ENCODE measurements around the gene CAPN10. TPM values are rescaled to one million over a fixed set of nuclear protein-coding genes. Genes with fewer than 3 reads are reported as not detected.
A peak's percentile ranks its signal among the peaks of the same experiment; 100 is the strongest.

The CAPN10 gene
- total RNA-seq, 4 donors from 2014 or later, result 41.9 to 118 (median 48.7) TPM

DNA sequence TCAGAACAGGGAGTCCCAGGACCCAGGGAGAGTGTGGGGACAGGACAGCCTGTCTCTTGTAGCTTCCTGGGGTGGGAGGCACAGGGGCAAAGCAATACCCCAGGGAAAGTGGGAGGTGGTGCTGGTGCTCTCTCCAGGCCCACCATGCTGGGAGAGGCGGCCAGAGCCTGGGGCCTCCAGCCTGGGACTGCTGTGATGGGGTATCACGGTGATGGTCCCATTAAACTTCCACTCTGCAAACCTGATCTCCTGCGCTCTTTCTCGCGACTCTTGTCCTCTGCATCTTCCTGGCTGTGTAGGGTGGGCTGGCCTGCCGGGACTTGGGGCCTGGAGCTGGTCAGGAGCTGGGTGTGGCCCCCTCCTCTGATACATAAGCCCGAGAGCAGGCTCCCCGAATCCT lies 8.0 kb upstream of the CAPN10 start:
- H3K36me3 ChIP-seq, result peaks cover 0 to 23% (median 4%) of the 10 kb centered on the region in 4 donors
- H3K27me3 ChIP-seq, result no peaks in the 10 kb centered on the region
- H3K4me1 ChIP-seq, result peaks cover 8 to 18% (median 12%) of the 10 kb centered on the region in 4 donors
- no peak overlapping the region for H3K4me3 ChIP-seq
- H3K9me3 ChIP-seq, result no peaks in the 10 kb centered on the region
- TF ChIP-seq POLR2A (IDR thresholded peaks at IDR 0.05) (no peak), EP300 (IDR thresholded peaks at IDR 0.05; ENCODE audit: low read depth) (no peak), POLR2AphosphoS5 (IDR thresholded peaks at IDR 0.05) (no peak)
- TF ChIP-seq, protein P1, sequence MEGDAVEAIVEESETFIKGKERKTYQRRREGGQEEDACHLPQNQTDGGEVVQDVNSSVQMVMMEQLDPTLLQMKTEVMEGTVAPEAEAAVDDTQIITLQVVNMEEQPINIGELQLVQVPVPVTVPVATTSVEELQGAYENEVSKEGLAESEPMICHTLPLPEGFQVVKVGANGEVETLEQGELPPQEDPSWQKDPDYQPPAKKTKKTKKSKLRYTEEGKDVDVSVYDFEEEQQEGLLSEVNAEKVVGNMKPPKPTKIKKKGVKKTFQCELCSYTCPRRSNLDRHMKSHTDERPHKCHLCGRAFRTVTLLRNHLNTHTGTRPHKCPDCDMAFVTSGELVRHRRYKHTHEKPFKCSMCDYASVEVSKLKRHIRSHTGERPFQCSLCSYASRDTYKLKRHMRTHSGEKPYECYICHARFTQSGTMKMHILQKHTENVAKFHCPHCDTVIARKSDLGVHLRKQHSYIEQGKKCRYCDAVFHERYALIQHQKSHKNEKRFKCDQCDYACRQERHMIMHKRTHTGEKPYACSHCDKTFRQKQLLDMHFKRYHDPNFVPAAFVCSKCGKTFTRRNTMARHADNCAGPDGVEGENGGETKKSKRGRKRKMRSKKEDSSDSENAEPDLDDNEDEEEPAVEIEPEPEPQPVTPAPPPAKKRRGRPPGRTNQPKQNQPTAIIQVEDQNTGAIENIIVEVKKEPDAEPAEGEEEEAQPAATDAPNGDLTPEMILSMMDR (IDR thresholded peaks at IDR 0.05), result no peak
- 96% methylated on average over 8 of the region's 8 CpGs; no CpG with 5 or more reads in 1 of the 2 donors for WGBS, 2 donors (ENCODE audit: low coverage in 1 of 2)
- H3K27ac ChIP-seq, result no peak overlapping the region
- intact Hi-C loops (cut with DNase I; ENCODE audit: low total_unique reads), result no loop called here
- DNase-seq, result no peak
- in situ Hi-C loops (cut with MboI; ENCODE audit: low pct_ligation_motif_present in 1 of 4, low pct_unique_long_range_greater_than_20kb in 1 of 4, low sequenced_read_pairs in 3 of 4), result no loop called here

DNA sequence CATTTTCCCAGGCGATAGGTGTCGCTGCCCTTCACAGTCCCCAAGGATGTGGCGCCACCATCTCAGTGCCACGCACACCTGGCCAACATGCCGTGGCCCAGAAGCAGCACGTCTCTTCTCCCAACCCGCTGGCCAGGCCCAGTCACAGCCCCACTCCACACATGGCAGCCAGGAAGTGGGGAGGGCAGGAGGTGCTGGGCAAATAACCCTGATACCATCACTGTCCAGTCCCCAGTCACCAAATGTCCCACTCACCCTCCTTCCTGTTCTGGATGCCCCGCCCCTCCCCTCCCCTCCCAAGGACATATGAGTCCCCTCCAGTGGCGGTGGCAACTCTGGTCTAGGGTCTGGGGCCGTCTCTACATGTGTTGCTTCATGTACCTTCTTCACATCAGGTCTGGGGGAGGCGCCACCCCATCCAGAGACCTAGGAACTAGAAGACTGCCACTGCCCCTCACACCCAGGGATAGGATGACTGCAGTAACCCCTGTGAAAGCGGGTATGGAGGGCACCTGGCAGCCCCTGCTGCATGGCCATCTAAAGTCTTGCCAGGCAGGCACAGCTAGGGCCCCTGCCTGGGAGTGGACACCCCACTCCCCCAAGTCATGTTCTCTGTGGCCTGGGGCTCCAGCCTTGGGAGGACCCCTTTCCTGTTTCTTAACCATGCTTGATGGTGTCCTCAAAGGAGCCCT lies 7.3 kb upstream of the CAPN10 start:
- intact Hi-C loops (cut with DNase I; ENCODE audit: low total_unique reads), result no loop called here
- no peak for DNase-seq
- Histone ChIP-seq H3K4me3 (no peak overlapping the region), H3K4me1 (peaks cover 8 to 19% (median 12%) of the 10 kb centered on the region in 4 donors), H3K36me3 (peaks cover 0 to 23% (median 4%) of the 10 kb centered on the region in 4 donors), H3K27me3 (no peaks in the 10 kb centered on the region), H3K9me3 (no peaks in the 10 kb centered on the region), H3K27ac (peak overlapping the region; percentile 23 to 69 (median 49))
- 91% methylated on average over 11 of the region's 12 CpGs; no CpG with 5 or more reads in 1 of the 2 donors for WGBS, 2 donors (ENCODE audit: low coverage in 1 of 2)
- TF ChIP-seq POLR2AphosphoS5 (IDR thresholded peaks at IDR 0.05) (no peak), EP300 (IDR thresholded peaks at IDR 0.05; ENCODE audit: low read depth) (no peak), POLR2A (IDR thresholded peaks at IDR 0.05) (no peak)
- TF ChIP-seq, protein P1 (IDR thresholded peaks at IDR 0.05), result no peak
- in situ Hi-C loops (cut with MboI; ENCODE audit: low pct_ligation_motif_present in 1 of 4, low pct_unique_long_range_greater_than_20kb in 1 of 4, low sequenced_read_pairs in 3 of 4), result no loop called here

- Histone ChIP-seq H3K4me1 (peaks cover 11 to 26% (median 18%) of the 10 kb centered on the region in 4 donors), H3K36me3 (peaks cover 0 to 21% (median 4%) of the 10 kb centered on the region in 4 donors), H3K9me3 (no peaks in the 10 kb centered on the region), H3K27me3 (no peaks in the 10 kb centered on the region), H3K27ac (peak overlapping the region; percentile 23 to 69 (median 49)), H3K4me3 (no peak overlapping the region)
- TF ChIP-seq POLR2AphosphoS5 (IDR thresholded peaks at IDR 0.05) (peak in 1 of 3 donors; percentile 39), EP300 (IDR thresholded peaks at IDR 0.05; ENCODE audit: low read depth) (no peak), POLR2A (IDR thresholded peaks at IDR 0.05) (no peak)
- TF ChIP-seq, protein P1 (IDR thresholded peaks at IDR 0.05), result peak; percentile 43 to 61 (median 52)
- in situ Hi-C loops (cut with MboI; ENCODE audit: low pct_ligation_motif_present in 1 of 4, low pct_unique_long_range_greater_than_20kb in 1 of 4, low sequenced_read_pairs in 3 of 4) (no loop called here), intact Hi-C loops (cut with DNase I; ENCODE audit: low total_unique reads) (no loop called here)
- 20 to 50% methylated on average over 2 to 27 of the region's 27 CpGs for WGBS, 2 donors (ENCODE audit: low coverage in 1 of 2)
- peak; percentile 84 for DNase-seq
Measured at GRCh38 chr2:240579771-240580614, 6.5 kb upstream of the CAPN10 start.

DNA sequence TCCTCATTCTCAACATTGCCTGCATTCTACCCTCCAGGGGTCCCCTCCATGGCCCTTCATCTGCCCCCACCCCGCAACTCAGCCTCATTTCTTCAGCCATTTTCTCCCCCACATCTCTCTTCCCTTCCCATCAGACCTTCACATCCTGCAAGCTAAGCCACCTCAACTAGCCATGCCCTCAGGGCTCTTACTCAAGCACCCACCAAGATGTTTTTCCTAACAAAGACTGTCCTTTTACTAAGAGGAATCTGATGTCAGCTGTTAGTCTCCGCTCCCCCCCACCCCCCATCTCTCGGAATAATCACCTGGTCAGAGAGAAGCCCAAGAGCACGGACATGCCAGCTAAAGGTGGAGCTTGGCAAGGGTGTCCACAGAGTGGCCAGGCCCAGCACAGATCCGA lies 4.7 kb upstream of the CAPN10 start:
- intact Hi-C loops (cut with DNase I; ENCODE audit: low total_unique reads), result no loop called here
- 93 to 100% methylated on average over 1 to 5 of the region's 5 CpGs for WGBS, 2 donors (ENCODE audit: low coverage in 1 of 2)
- Histone ChIP-seq H3K27ac (no peak overlapping the region), H3K4me1 (peaks cover 17 to 34% (median 27%) of the 10 kb centered on the region in 4 donors), H3K4me3 (no peak overlapping the region), H3K27me3 (no peaks in the 10 kb centered on the region), H3K36me3 (peaks cover 0 to 12% (median 3%) of the 10 kb centered on the region in 4 donors), H3K9me3 (no peaks in the 10 kb centered on the region)
- TF ChIP-seq EP300 (IDR thresholded peaks at IDR 0.05; ENCODE audit: low read depth) (no peak), POLR2AphosphoS5 (IDR thresholded peaks at IDR 0.05) (no peak), POLR2A (IDR thresholded peaks at IDR 0.05) (no peak)
- TF ChIP-seq, protein P1 (IDR thresholded peaks at IDR 0.05), result no peak
- in situ Hi-C loops (cut with MboI; ENCODE audit: low pct_ligation_motif_present in 1 of 4, low pct_unique_long_range_greater_than_20kb in 1 of 4, low sequenced_read_pairs in 3 of 4), result no loop called here
- no peak for DNase-seq
